ENCODE measurements around the gene CACUL1. TPM values are rescaled to one million over a fixed set of nuclear protein-coding genes. Genes with fewer than 3 reads are reported as not detected.
A peak's percentile ranks its signal among the peaks of the same experiment; 100 is the strongest.

CACUL1 gene
- polyA plus RNA-seq, 1 donor, result 24.1 TPM

- no peak for DNase-seq
- no peak overlapping the region for H3K4me3 ChIP-seq (ENCODE audit: low read length)
- no CpG with 5 or more reads among the region's 9 CpGs for WGBS (ENCODE audit: insufficient coverage, low lambda C conversion rate)
- H3K27ac ChIP-seq (ENCODE audit: low read length), result no peak overlapping the region
- no peaks in the 10 kb centered on the region for H3K36me3 ChIP-seq (ENCODE audit: control insufficient read depth, insufficient read depth, low read length)
- H3K9me3 ChIP-seq (ENCODE audit: control insufficient read depth, low read depth, low read length), result no peaks in the 10 kb centered on the region
- H3K4me1 ChIP-seq (ENCODE audit: control insufficient read depth, insufficient read depth, low read length), result no peaks in the 10 kb centered on the region
- H3K27me3 ChIP-seq (ENCODE audit: control insufficient read depth, insufficient read depth, low read length), result no peaks in the 10 kb centered on the region
Observed at GRCh38 chr10:118769898-118770600, 15.3 kb upstream of the CACUL1 start.

GRCh38 chr10:118768041-118768919, 13.5 kb upstream of the CACUL1 start:
- Histone ChIP-seq H3K27me3 (ENCODE audit: control insufficient read depth, insufficient read depth, low read length) (peaks cover 5% of the 10 kb centered on the region), H3K36me3 (ENCODE audit: control insufficient read depth, insufficient read depth, low read length) (no peaks in the 10 kb centered on the region), H3K27ac (ENCODE audit: low read length) (no peak overlapping the region), H3K9me3 (ENCODE audit: control insufficient read depth, low read depth, low read length) (no peaks in the 10 kb centered on the region), H3K4me3 (ENCODE audit: low read length) (no peak overlapping the region), H3K4me1 (ENCODE audit: control insufficient read depth, insufficient read depth, low read length) (no peaks in the 10 kb centered on the region)
- 100% methylated on average over 1 of the region's 6 CpGs for WGBS (ENCODE audit: insufficient coverage, low lambda C conversion rate)
- no peak for DNase-seq

GRCh38 chr10:118767297-118768040, 12.7 kb upstream of the CACUL1 start:
- Histone ChIP-seq H3K4me3 (ENCODE audit: low read length) (no peak overlapping the region), H3K4me1 (ENCODE audit: control insufficient read depth, insufficient read depth, low read length) (no peaks in the 10 kb centered on the region), H3K9me3 (ENCODE audit: control insufficient read depth, low read depth, low read length) (no peaks in the 10 kb centered on the region), H3K36me3 (ENCODE audit: control insufficient read depth, insufficient read depth, low read length) (no peaks in the 10 kb centered on the region), H3K27ac (ENCODE audit: low read length) (no peak overlapping the region), H3K27me3 (ENCODE audit: control insufficient read depth, insufficient read depth, low read length) (peaks cover 6% of the 10 kb centered on the region)
- no peak for DNase-seq
- WGBS (ENCODE audit: insufficient coverage, low lambda C conversion rate), result 93% methylated on average over 3 of the region's 6 CpGs

GRCh38 chr10:118764195-118764594, 9.4 kb upstream of the CACUL1 start:
- DNase-seq, result no peak
- peaks cover 13% of the 10 kb centered on the region for H3K27me3 ChIP-seq (ENCODE audit: control insufficient read depth, insufficient read depth, low read length)
- no peaks in the 10 kb centered on the region for H3K9me3 ChIP-seq (ENCODE audit: control insufficient read depth, low read depth, low read length)
- no peaks in the 10 kb centered on the region for H3K36me3 ChIP-seq (ENCODE audit: control insufficient read depth, insufficient read depth, low read length)
- H3K4me1 ChIP-seq (ENCODE audit: control insufficient read depth, insufficient read depth, low read length), result no peaks in the 10 kb centered on the region
- no CpG with 5 or more reads among the region's 4 CpGs for WGBS (ENCODE audit: insufficient coverage, low lambda C conversion rate)
- no peak overlapping the region for H3K4me3 ChIP-seq (ENCODE audit: low read length)
- H3K27ac ChIP-seq (ENCODE audit: low read length), result no peak overlapping the region

DNA sequence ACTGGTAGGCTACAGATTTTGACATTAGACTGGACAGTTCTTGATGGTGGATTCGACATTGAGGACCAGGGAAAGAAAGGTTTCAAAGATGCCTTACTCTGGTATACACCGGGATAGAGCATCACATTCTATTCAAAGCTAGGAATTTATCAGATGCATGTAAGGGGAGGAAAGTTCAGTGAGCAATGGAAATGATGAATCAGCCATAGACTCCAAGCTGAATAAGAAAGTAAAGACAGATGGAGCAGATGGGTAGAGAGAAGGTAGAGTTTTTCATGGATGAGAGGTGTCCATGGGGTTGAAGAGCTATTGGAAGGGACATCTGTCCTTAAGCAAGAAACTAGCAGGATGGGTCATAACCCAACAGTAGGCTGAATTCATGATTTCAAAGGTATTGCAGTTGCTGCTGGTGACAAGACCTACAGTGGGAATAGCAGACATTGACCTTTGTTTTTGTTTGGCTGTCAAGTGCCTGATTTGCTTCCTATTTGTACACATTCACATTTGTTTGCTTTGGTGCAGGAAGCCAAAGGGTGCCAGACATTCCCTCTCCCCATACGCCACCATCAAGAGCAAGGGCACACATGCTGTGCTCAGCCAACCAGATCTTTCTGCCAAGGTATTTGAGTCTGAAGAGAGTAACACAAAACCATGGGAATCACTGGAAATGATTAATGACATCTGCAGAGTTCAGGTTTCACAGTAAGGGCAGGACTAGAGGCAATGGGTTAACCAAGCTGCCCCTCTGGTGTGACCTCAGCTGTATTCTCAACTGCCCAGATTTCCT, 8.6 kb upstream of the CACUL1 start:
- peaks cover 13% of the 10 kb centered on the region for H3K27me3 ChIP-seq (ENCODE audit: control insufficient read depth, insufficient read depth, low read length)
- no peaks in the 10 kb centered on the region for H3K36me3 ChIP-seq (ENCODE audit: control insufficient read depth, insufficient read depth, low read length)
- no peaks in the 10 kb centered on the region for H3K9me3 ChIP-seq (ENCODE audit: control insufficient read depth, low read depth, low read length)
- no CpG with 5 or more reads among the region's 3 CpGs for WGBS (ENCODE audit: insufficient coverage, low lambda C conversion rate)
- H3K4me1 ChIP-seq (ENCODE audit: control insufficient read depth, insufficient read depth, low read length), result no peaks in the 10 kb centered on the region
- DNase-seq, result no peak
- no peak overlapping the region for H3K27ac ChIP-seq (ENCODE audit: low read length)
- no peak overlapping the region for H3K4me3 ChIP-seq (ENCODE audit: low read length)

- peaks cover 13% of the 10 kb centered on the region for H3K27me3 ChIP-seq (ENCODE audit: control insufficient read depth, insufficient read depth, low read length)
- no peak overlapping the region for H3K4me3 ChIP-seq (ENCODE audit: low read length)
- no CpG with 5 or more reads among the region's 36 CpGs for WGBS (ENCODE audit: insufficient coverage, low lambda C conversion rate)
- H3K36me3 ChIP-seq (ENCODE audit: control insufficient read depth, insufficient read depth, low read length), result no peaks in the 10 kb centered on the region
- H3K27ac ChIP-seq (ENCODE audit: low read length), result no peak overlapping the region
- no peaks in the 10 kb centered on the region for H3K9me3 ChIP-seq (ENCODE audit: control insufficient read depth, low read depth, low read length)
- H3K4me1 ChIP-seq (ENCODE audit: control insufficient read depth, insufficient read depth, low read length), result no peaks in the 10 kb centered on the region
- no peak for DNase-seq
Observed at GRCh38 chr10:118760265-118760664, 5.5 kb upstream of the CACUL1 start.

DNA sequence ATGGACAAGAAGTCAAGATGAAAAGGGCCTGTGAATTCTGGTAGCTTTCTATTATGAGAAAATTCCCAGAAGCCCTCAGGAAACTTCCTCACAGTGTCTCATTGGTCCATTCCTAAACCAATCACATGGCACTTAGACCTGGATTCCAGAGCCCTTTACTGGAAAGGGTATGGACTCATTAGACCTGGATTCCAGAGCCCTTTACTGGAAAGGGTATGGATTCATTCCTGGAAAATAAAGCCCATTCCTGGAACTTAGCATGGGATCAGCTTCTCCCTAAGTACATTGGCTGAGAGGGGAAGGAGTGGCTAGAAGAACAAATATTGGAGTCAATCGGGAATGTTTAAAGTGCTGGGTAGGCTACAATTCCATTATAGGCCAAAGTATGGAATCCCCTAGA, 3.7 kb upstream of the CACUL1 start:
- Histone ChIP-seq H3K27ac (ENCODE audit: low read length) (no peak overlapping the region), H3K4me3 (ENCODE audit: low read length) (no peak overlapping the region), H3K4me1 (ENCODE audit: control insufficient read depth, insufficient read depth, low read length) (no peaks in the 10 kb centered on the region), H3K27me3 (ENCODE audit: control insufficient read depth, insufficient read depth, low read length) (peaks cover 10% of the 10 kb centered on the region), H3K9me3 (ENCODE audit: control insufficient read depth, low read depth, low read length) (no peaks in the 10 kb centered on the region), H3K36me3 (ENCODE audit: control insufficient read depth, insufficient read depth, low read length) (no peaks in the 10 kb centered on the region)
- DNase-seq, result no peak
- WGBS (ENCODE audit: insufficient coverage, low lambda C conversion rate), result no CpG with 5 or more reads among the region's 1 CpG

DNA sequence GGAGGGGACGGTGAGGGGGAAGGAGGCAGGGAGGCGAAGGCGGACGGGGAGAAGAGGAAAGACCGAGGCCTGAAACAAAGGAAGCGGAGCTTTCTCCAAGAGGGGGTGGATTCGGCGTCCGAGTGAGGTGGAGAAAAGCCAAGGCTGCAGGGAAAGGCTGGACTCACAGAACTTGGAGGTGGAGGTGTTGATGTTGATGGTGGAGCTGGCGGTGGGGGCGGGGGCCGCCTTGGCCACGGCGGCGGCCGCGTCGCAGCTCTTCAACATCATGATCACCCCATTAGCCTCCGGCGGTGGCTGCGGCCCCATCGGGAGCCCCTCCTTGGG, 578 bp downstream of the CACUL1 start:
- Histone ChIP-seq H3K4me3 (ENCODE audit: low read length) (peak overlapping the region; percentile 83), H3K9me3 (ENCODE audit: control insufficient read depth, low read depth, low read length) (no peaks in the 10 kb centered on the region), H3K27me3 (ENCODE audit: control insufficient read depth, insufficient read depth, low read length) (no peaks in the 10 kb centered on the region), H3K4me1 (ENCODE audit: control insufficient read depth, insufficient read depth, low read length) (peaks cover 2% of the 10 kb centered on the region), H3K36me3 (ENCODE audit: control insufficient read depth, insufficient read depth, low read length) (no peaks in the 10 kb centered on the region), H3K27ac (ENCODE audit: low read length) (peak overlapping the region; percentile 97)
- WGBS (ENCODE audit: insufficient coverage, low lambda C conversion rate), result no CpG with 5 or more reads among the region's 22 CpGs
- peak; percentile 37 to 75 for DNase-seq

DNA sequence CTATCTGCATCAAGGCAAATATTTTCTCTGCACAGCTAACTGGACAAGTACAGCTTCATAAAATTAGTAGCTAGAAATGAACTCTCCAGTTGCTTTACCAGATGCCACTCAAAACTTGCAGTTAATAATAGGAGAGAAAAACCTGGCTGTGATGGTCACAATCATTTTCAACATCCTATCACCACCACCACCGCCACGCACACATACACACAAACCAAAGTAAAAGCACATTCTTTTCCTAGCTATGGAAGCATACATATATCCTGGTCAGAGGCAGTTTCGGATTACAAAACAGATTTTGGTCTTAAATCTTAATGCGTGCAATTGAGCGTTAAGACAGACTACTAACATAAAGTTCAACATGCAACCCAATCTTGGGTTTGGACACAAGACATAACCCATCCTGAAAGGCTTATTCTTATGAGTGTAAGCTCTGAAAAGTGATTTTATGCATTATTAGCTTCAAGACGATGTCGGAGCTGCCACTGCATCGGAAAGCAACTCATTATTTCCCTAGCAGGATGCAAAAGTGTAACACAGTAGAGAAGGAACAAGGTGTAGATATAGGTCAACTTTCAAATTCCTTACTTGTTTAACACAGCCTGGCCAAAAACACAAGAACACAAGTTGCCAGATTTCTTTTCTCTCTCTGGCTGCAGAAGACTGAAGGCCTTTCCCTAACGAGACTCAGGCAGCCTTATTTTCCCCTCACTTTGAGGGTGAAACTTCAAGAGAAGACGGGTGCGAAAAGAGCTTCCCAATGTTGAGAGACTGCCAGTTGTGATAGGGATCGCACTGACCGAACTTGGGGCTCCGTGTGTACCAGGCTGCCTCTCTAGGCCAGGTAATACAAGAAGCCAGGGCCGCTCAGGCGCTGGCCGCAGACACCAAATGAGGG, 1.2 kb downstream of the CACUL1 start:
- peak in 1 of 2 donors; percentile 42 for DNase-seq
- WGBS (ENCODE audit: insufficient coverage, low lambda C conversion rate), result no CpG with 5 or more reads among the region's 17 CpGs
- peaks cover 2% of the 10 kb centered on the region for H3K4me1 ChIP-seq (ENCODE audit: control insufficient read depth, insufficient read depth, low read length)

More for the DNA sequence above, 1.2 kb downstream of the CACUL1 start:
- Histone ChIP-seq H3K27me3 (ENCODE audit: control insufficient read depth, insufficient read depth, low read length) (no peaks in the 10 kb centered on the region), H3K36me3 (ENCODE audit: control insufficient read depth, insufficient read depth, low read length) (no peaks in the 10 kb centered on the region), H3K4me3 (ENCODE audit: low read length) (peak overlapping the region; percentile 83), H3K27ac (ENCODE audit: low read length) (peak overlapping the region; percentile 97), H3K9me3 (ENCODE audit: control insufficient read depth, low read depth, low read length) (no peaks in the 10 kb centered on the region)
